ENCODE measurements around the gene OR52M1. TPM values are rescaled to one million over a fixed set of nuclear protein-coding genes. Genes with fewer than 3 reads are reported as not detected.
A peak's percentile ranks its signal among the peaks of the same experiment; 100 is the strongest.

Gene OR52M1
- total RNA-seq, 1 experiment from 2014 or later, result not detected

GRCh38 chr11:4560467-4560866 is 15.5 kb downstream of the OR52M1 start:
- CTCF ChIA-PET, result no interaction called here
- intact Hi-C loops (cut with micrococcal nuclease; ENCODE audit: unreplicated experiment), result no loop called here
- Histone ChIP-seq H3K27ac (peak overlapping the region; percentile 16; the same call in 1 of the 2 replicates), H3F3A (ENCODE audit: insufficient read depth, low read depth) (no peaks in the 10 kb centered on the region), H3K36me3 (ENCODE audit: low read depth) (no peaks in the 10 kb centered on the region), H4K20me1 (ENCODE audit: insufficient read depth) (no peaks in the 10 kb centered on the region), H3K9me2 (ENCODE audit: insufficient read depth) (no peaks in the 10 kb centered on the region), H3K4me3 (no peak overlapping the region; the same call in 1 of the 2 replicates), H3K27me3 (ENCODE audit: insufficient read depth, low read depth) (no peaks in the 10 kb centered on the region; the same call in 1 of the 2 replicates), H3K79me2 (ENCODE audit: low read depth) (no peaks in the 10 kb centered on the region), H3K9me3 (ENCODE audit: insufficient read depth, low read depth) (no peaks in the 10 kb centered on the region), H3K4me2 (peak overlapping the region; percentile 53), H3K4me1 (replicated peaks; ENCODE audit: insufficient read depth) (peaks cover 22% of the 10 kb centered on the region), H2AFZ (no peak overlapping the region)
- BruUV-seq (replicated peaks), result no TSS peak
- POLR2A ChIA-PET (ENCODE audit: unreplicated experiment), result no interaction called here
- peak in 1 of 2 experiments; percentile 70 for DNase-seq
- no peak for TF ChIP-seq EZH2 (IDR thresholded peaks at IDR 0.05; ENCODE audit: low read depth)
- TF ChIP-seq, protein P1, sequence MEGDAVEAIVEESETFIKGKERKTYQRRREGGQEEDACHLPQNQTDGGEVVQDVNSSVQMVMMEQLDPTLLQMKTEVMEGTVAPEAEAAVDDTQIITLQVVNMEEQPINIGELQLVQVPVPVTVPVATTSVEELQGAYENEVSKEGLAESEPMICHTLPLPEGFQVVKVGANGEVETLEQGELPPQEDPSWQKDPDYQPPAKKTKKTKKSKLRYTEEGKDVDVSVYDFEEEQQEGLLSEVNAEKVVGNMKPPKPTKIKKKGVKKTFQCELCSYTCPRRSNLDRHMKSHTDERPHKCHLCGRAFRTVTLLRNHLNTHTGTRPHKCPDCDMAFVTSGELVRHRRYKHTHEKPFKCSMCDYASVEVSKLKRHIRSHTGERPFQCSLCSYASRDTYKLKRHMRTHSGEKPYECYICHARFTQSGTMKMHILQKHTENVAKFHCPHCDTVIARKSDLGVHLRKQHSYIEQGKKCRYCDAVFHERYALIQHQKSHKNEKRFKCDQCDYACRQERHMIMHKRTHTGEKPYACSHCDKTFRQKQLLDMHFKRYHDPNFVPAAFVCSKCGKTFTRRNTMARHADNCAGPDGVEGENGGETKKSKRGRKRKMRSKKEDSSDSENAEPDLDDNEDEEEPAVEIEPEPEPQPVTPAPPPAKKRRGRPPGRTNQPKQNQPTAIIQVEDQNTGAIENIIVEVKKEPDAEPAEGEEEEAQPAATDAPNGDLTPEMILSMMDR (conservative IDR thresholded peaks at IDR 0.05), result no peak

- no peaks in the 10 kb centered on the region for H3F3A ChIP-seq (ENCODE audit: insufficient read depth, low read depth)
- H3K4me1 ChIP-seq (replicated peaks; ENCODE audit: insufficient read depth), result peaks cover 11% of the 10 kb centered on the region
- DNase-seq, result no peak
- H3K79me2 ChIP-seq (ENCODE audit: low read depth), result no peaks in the 10 kb centered on the region
- ChIA-PET POLR2A (ENCODE audit: unreplicated experiment) (no interaction called here), CTCF (no interaction called here)
- no peaks in the 10 kb centered on the region for H3K36me3 ChIP-seq (ENCODE audit: low read depth)
- no peaks in the 10 kb centered on the region for H4K20me1 ChIP-seq (ENCODE audit: insufficient read depth)
- H3K4me3 ChIP-seq, result no peak overlapping the region
- intact Hi-C loops (cut with micrococcal nuclease; ENCODE audit: unreplicated experiment), result no loop called here
- no peaks in the 10 kb centered on the region for H3K9me2 ChIP-seq (ENCODE audit: insufficient read depth)
- H2AFZ ChIP-seq, result no peak overlapping the region
- no peaks in the 10 kb centered on the region; the same call in 1 of the 2 replicates for H3K27me3 ChIP-seq (ENCODE audit: insufficient read depth, low read depth)
- no peaks in the 10 kb centered on the region for H3K9me3 ChIP-seq (ENCODE audit: insufficient read depth, low read depth)
- no TSS peak for BruUV-seq (replicated peaks)
- H3K4me2 ChIP-seq, result no peak overlapping the region
- H3K27ac ChIP-seq, result no peak overlapping the region
- no peak for TF ChIP-seq EZH2 (IDR thresholded peaks at IDR 0.05; ENCODE audit: low read depth)
- TF ChIP-seq, protein P1 (conservative IDR thresholded peaks at IDR 0.05), result no peak
Observed at GRCh38 chr11:4565371-4565770, 20.4 kb downstream of the OR52M1 start.

- POLR2A ChIA-PET (ENCODE audit: unreplicated experiment), result no interaction called here
- no TSS peak for BruUV-seq (replicated peaks)
- Histone ChIP-seq H3K4me3 (no peak overlapping the region), H4K20me1 (ENCODE audit: insufficient read depth) (no peaks in the 10 kb centered on the region), H3K27me3 (ENCODE audit: insufficient read depth, low read depth) (peaks cover 4% of the 10 kb centered on the region; the same call in 1 of the 2 replicates), H3K4me2 (no peak overlapping the region), H3K9me2 (ENCODE audit: insufficient read depth) (no peaks in the 10 kb centered on the region), H3K9me3 (ENCODE audit: insufficient read depth, low read depth) (no peaks in the 10 kb centered on the region), H3K4me1 (replicated peaks; ENCODE audit: insufficient read depth) (no peaks in the 10 kb centered on the region), H3K79me2 (ENCODE audit: low read depth) (no peaks in the 10 kb centered on the region), H2AFZ (no peak overlapping the region), H3F3A (ENCODE audit: insufficient read depth, low read depth) (no peaks in the 10 kb centered on the region), H3K27ac (no peak overlapping the region), H3K36me3 (ENCODE audit: low read depth) (no peaks in the 10 kb centered on the region)
- no peak for DNase-seq
- intact Hi-C loops (cut with micrococcal nuclease; ENCODE audit: unreplicated experiment), result no loop called here
- no peak for TF ChIP-seq EZH2 (IDR thresholded peaks at IDR 0.05; ENCODE audit: low read depth)
- TF ChIP-seq, protein P1 (conservative IDR thresholded peaks at IDR 0.05), result no peak
- CTCF ChIA-PET, result no interaction called here
Observed at GRCh38 chr11:4569075-4569474, 24.1 kb downstream of the OR52M1 start.

All from PC-9 (cell line).